Measurements from ENCODE around the gene ERCC4. TPM values are rescaled to one million over a fixed set of nuclear protein-coding genes. Genes with fewer than 3 reads are reported as not detected.

Gene ERCC4
- total RNA-seq, 1 donor = 13.4 TPM

DNA sequence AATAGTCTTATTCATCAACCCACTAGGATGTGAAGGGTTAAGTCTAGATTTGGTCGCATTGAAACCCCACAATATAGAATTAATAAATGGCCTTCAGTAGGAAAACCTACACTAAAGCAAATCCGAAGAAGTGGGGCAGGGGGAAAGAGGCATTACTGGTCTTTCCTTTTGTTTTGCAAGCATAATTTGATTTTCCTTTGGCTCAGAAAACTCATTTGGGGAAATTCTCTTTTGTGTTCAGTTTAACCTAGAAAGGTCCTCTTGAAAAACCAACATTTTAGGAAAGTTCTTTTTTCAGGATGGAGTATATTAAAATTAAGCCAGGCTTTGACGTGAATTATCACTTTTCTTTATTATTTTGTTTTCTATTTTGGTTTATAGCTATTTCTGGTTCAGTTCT, 31.7 kb downstream of the ERCC4 start:
- no peak overlapping the region for H3K4me3 ChIP-seq (ENCODE audit: low read depth, low read length)
- TF ChIP-seq, protein P1, sequence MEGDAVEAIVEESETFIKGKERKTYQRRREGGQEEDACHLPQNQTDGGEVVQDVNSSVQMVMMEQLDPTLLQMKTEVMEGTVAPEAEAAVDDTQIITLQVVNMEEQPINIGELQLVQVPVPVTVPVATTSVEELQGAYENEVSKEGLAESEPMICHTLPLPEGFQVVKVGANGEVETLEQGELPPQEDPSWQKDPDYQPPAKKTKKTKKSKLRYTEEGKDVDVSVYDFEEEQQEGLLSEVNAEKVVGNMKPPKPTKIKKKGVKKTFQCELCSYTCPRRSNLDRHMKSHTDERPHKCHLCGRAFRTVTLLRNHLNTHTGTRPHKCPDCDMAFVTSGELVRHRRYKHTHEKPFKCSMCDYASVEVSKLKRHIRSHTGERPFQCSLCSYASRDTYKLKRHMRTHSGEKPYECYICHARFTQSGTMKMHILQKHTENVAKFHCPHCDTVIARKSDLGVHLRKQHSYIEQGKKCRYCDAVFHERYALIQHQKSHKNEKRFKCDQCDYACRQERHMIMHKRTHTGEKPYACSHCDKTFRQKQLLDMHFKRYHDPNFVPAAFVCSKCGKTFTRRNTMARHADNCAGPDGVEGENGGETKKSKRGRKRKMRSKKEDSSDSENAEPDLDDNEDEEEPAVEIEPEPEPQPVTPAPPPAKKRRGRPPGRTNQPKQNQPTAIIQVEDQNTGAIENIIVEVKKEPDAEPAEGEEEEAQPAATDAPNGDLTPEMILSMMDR (IDR thresholded peaks at IDR 0.05; ENCODE audit: insufficient read depth, low read depth, low read length) = no peak
- DNase-seq (ENCODE audit: low read depth) = no peak

DNA sequence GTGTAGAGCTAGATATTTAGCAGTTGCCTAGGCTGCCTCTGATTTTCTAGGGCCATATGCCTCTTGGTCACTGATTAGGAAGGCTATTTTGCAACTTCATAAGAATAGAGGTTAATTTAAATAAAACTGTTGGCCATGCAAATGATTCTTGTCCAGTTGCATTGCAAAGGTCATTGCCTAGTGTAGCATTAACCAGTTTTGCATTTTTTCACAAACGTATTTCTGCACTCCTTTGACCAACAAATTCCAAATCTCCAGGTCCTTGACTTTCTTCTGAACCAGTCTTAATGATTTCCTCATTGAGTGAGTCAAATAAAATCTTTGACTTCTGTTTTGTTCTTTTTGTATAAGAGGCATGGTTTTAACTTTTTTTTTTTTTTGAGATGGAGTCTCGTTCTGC, 33.5 kb downstream of the ERCC4 start:
- TF ChIP-seq, protein P1 (IDR thresholded peaks at IDR 0.05; ENCODE audit: insufficient read depth, low read depth, low read length) = no peak
- no peak overlapping the region for H3K4me3 ChIP-seq (ENCODE audit: low read depth, low read length)
- no peak for DNase-seq (ENCODE audit: low read depth)

DNA sequence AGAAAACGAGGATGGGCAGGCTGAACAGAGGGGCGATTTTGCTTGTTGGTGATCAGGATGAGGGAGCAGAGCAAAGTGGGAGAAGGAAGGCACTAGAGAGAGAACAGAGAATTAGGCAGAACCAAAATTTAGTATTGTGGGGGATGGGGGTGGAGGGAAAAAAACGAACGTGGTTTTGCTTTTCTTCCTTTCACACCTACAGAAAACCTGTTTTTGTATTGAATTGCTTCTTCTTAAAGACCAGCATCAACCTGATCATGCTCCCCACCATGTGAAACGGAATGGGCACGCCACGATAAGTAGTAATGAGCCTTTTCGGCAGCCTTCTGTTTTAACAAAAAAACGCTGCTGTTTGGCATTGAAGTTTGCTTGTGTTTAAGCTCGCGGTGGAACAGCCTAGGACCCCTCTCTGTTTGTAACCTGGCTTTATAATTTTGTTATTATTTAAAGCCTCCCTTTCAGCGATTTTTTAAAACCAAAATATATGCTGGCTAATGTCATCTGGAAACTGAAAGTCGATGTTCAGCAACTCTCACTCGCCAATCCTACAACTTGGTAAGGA, 36.8 kb downstream of the ERCC4 start:
- H3K4me3 ChIP-seq (ENCODE audit: low read depth, low read length) = peak overlapping the region; percentile 50
- TF ChIP-seq, protein P1 (IDR thresholded peaks at IDR 0.05; ENCODE audit: insufficient read depth, low read depth, low read length) = no peak
- no peak for DNase-seq (ENCODE audit: low read depth)

DNA sequence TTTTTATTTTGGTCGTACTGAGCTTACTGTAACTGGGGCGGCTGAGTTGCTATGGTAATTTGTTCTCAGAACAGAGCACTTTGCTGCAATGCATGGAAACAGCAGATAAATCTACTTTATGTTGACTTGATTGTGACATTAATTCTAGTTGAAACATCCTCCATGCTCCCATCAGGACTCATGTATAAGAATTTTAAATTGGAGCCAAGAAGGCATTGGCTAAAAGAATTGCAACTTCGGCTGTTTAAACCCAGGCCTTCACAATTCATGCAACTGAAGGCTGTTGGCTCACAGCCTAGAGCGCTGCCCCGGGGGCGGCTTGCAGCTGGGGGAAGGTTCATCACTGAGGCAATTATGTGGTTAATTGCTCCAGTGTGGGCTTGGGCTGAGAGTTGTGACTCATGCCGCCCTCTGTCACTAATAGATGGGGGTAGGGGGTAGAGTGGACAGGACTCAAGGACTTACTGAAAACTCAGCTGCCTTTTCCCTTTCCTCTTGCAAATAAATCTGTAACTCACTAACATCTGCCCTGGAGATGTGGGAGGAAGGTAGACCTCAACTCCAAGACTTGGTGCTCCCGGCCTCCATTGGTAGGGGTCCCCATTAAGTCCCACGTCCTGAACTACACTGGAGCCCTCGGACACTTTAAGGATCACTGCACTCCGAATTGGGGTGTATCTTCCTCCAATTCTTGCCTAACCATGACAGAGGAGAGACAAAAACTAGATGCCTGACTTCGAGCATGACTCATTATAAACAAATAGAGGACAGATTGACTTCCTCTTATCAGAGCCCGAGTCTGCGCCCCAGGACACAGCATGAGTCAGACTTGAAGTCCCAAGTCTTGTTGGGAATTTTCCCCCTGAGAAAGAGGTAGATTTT, 37.5 kb downstream of the ERCC4 start:
- TF ChIP-seq, protein P1 (IDR thresholded peaks at IDR 0.05; ENCODE audit: insufficient read depth, low read depth, low read length) = no peak
- peak; percentile 97 for DNase-seq (ENCODE audit: low read depth)

DNA sequence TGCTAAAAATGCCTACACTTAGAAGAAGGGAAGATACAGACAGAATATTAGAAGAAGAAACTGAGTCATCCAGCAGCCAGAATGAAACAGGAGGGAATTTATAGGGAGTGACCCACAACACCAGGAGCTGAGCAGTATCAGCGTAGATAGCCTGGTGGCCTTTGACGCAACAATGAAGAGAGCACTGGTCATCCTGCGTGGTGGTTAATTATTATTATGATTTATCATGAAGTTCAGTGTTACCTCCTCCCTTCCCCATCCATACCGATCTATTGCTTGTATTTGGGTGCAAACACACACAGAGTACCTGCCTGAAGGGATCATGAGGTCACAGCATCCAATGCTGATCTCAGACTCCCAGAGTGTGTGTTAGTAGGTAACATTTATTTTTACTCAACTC, 38.5 kb downstream of the ERCC4 start:
- TF ChIP-seq, protein P1 (IDR thresholded peaks at IDR 0.05; ENCODE audit: insufficient read depth, low read depth, low read length) = no peak
- DNase-seq (ENCODE audit: low read depth) = peak; percentile 32
- H3K4me3 ChIP-seq (ENCODE audit: low read depth, low read length) = no peak overlapping the region

More for the DNA sequence above, 37.5 kb downstream of the ERCC4 start:
- H3K4me3 ChIP-seq (ENCODE audit: low read depth, low read length) = peak overlapping the region; percentile 50

DNA sequence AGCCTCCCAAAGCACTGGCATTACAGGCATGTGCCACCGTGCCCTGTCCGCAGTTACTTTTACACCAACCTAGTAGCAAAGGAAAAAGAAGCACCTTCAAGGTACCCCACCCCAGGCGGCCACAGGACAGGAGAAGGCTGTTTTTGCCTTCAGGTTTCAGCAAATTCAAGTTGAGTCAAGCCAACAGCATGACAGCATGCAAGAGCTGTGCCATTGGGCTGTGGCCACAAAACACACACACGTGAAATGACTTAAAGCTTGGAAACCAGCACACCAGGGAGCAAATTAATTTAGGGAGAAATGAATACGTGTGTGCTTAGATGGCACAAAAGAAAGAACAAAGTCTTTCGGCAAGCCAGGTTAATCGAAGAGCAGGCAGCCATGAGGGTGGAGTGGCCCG, 39.7 kb downstream of the ERCC4 start:
- H3K4me3 ChIP-seq (ENCODE audit: low read depth, low read length) = no peak overlapping the region
- TF ChIP-seq, protein P1 (IDR thresholded peaks at IDR 0.05; ENCODE audit: insufficient read depth, low read depth, low read length) = no peak

More for the DNA sequence above, 39.7 kb downstream of the ERCC4 start:
- no peak for DNase-seq (ENCODE audit: low read depth)

All from fibroblast of villous mesenchyme (primary cell).